SU-DHL-6 (cell line): Measurements from ENCODE around the gene SOX5.

Experiments
- CTCF ChIP-seq: fragments of 200-600 bp; sonication (generic); IDR thresholded peaks from one replicate; pipeline ENCODE4 v1.5.1; 2017; ENCODE audit warnings: antibody characterized with exemption, mild to moderate bottlenecking, low read length, moderate library complexity; ENCODE audit not compliant: insufficient read depth, poor library complexity, severe bottlenecking
- EZH2phosphoT487 ChIP-seq: fragments of 200-600 bp; sonication (generic), shearing (Covaris generic); conservative IDR thresholded peaks from 2 replicates; pipeline ENCODE4 v1.6.1; 2018; ENCODE audit warnings: mild to moderate bottlenecking, antibody characterized with exemption, low read length, moderate library complexity, mixed read lengths

GRCh38 chr12:23813206-23813605 is 136.3 kb downstream of the SOX5 start:
- TF ChIP-seq EZH2phosphoT487 (no peak), CTCF (no peak)
